HUES64 (cell line): ENCODE measurements around the gene ATP5PO.

Experiments used
- H3K27ac ChIP-seq: 2 replicates; pipeline ENCODE4 v1.7.0; 2013; ENCODE audit warnings: low read depth, low read length, inconsistent platforms
- H3K27me3 ChIP-seq: 2 replicates; pipeline ENCODE4 v1.6.1; 2013; ENCODE audit warnings: mild to moderate bottlenecking, low read length; ENCODE audit not compliant: insufficient read depth
- H3K36me3 ChIP-seq: 2 replicates; pipeline ENCODE4 v1.6.1; 2013; ENCODE audit warnings: mild to moderate bottlenecking, low read length; ENCODE audit not compliant: insufficient read depth
- H3K4me1 ChIP-seq: 2 replicates; pipeline ENCODE4 v1.6.1; 2013; ENCODE audit warnings: mild to moderate bottlenecking, low read length, moderate library complexity; ENCODE audit not compliant: insufficient read depth
- H3K4me3 ChIP-seq: 2 replicates; pipeline ENCODE4 v1.5.1; 2013; ENCODE audit warnings: mild to moderate bottlenecking, low read length, moderate library complexity
- H3K9ac ChIP-seq: 2 replicates; pipeline ENCODE4 v1.6.1; 2013; ENCODE audit warnings: mild to moderate bottlenecking, low read depth, low read length
- H3K9me3 ChIP-seq: 2 replicates; pipeline ENCODE4 v1.6.1; 2013; ENCODE audit warnings: low read depth, low read length; ENCODE audit not compliant: insufficient read depth
- WGBS: fragments of 150-250, 120-280 bp; methylation state at CpG from one replicate; pipeline ENCODE4 v1.1.7; 2013; ENCODE audit warnings: missing lambda C conversion rate; 5-methylcytosine and 5-hydroxymethylcytosine counted together

ATP5PO gene

DNA sequence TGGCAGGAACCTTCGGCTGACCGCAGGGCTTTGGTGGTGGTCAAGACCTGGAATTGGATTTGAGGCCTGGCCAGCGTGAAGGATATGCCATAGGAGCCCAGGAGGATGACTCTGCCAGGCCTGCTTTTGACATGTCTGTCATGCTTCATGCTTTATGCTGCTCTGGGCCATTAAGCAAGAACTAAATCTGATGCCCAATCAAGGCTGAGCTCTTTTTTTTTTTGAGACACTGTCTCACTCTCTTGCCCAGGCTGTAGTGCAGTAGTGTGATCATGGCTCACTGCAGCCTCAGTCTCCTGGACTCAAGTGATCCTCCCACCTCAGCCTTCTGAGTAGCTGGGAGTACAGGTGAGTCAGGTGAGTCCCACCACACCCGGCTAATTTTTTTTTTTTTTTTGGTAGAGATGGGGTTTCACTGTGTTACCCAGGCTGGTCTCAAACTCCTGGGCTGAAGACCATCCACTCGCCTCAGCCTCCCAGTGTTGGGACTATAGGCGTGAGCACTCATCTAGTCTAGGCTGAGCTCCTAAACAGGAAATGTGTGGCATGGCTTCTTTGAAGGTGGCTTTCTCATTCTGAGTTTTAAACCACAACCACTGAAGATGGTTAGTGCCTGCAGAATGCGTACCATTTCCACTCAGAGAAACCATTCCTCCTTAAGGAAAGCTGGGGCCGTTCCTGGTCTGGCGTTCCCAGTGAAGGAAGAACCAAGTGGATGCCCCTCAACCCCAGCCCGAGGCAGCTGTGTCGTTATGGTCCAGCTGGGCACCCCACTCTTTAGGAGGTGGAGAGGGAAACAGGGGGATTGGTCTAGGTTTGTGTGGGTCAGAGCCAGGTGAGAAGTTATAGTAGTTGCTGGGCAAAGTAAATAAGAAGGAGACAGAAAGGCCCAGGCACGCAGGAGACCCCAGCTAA, 34.2 kb upstream of the ATP5PO start:
- H3K4me1 ChIP-seq = peaks cover 22% of the 10 kb centered on the region
- no peaks in the 10 kb centered on the region for H3K9me3 ChIP-seq
- H3K27ac ChIP-seq = no peak overlapping the region
- no peak overlapping the region for H3K4me3 ChIP-seq
- H3K36me3 ChIP-seq = no peaks in the 10 kb centered on the region
- 95% methylated on average over 12 of the region's 12 CpGs for WGBS
- no peak overlapping the region for H3K9ac ChIP-seq
- no peaks in the 10 kb centered on the region for H3K27me3 ChIP-seq

DNA sequence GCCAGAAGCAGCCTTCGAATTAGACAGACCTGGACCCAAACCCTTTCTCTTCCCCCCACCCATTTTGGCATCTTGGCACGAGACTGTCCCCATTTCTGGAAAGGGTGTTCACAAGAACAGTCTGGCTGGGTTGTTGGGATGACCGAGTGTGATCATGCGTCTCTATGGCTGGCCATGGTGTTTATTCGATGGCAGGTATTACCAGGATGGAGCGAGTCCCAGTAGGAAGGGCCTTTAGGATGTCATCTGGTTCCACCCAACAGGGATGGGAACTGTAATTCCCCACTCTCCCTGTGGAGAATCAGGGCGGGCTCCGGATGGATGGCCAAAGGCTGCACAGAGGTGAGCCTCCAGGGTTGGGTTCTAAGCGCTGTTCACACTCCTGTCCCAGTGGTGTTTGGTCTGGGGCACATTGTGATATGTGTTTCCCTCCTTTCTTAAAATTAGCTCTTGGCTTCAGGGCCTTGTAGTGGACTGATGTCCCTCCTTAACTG, 33.4 kb upstream of the ATP5PO start:
- 0 out of 2 replicates have a peak, but pooled peaks cover 3% of the 10 kb centered on the region for H3K36me3 ChIP-seq
- no peaks in the 10 kb centered on the region; the same call in 1 of the 2 replicates for H3K9me3 ChIP-seq
- 90% methylated on average over 9 of the region's 9 CpGs for WGBS
- H3K4me1 ChIP-seq = peaks cover 22% of the 10 kb centered on the region
- H3K4me3 ChIP-seq = no peak overlapping the region
- H3K27ac ChIP-seq = peak overlapping the region; percentile 90
- no peaks in the 10 kb centered on the region for H3K27me3 ChIP-seq
- H3K9ac ChIP-seq = peak overlapping the region; percentile 77; the same call in 1 of the 2 replicates

DNA sequence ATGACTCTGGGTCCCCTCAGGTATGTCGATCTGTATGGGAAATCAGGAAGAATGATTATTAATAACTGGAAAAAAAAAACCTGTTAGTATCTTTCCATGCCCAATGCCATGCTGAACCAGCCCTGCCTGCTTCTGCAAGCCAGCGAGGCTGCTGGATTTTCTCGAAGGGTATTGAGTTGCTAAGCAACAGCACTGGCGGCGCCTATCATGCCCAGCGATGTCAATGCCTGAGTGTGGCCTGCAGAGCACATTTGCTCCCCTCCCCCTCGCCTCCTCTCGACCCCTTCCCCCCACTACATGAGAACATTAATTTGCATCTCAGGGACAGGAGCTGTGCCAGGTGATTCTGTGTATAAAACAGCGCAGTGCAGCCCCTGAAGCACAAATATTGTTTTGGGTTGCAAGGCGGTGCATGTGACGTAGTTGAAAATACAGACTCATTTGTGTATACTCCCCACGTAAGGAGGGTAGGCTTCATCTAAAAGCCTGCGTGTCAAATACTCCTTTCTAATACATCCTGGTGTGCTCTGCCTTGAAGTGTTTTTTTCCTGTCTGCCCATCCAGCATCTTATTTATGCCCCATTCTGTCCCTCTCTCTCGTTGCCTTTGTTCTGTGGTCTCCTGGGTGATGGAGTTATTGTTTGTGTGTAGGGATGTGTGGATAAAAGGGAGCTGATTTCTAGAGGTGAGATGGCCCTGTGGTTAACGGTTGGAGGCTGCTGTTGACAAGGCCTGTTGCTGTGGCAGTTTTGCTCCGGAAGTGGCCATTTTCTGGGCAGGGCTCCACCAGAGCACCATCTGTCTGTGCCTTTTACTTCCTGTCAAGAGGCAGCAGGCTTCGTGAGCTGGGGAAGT, 32.7 kb upstream of the ATP5PO start:
- H3K4me1 ChIP-seq = peaks cover 22% of the 10 kb centered on the region
- peak overlapping the region; percentile 45 for H3K4me3 ChIP-seq
- WGBS = 34% methylated on average over 17 of the region's 17 CpGs
- H3K27ac ChIP-seq = peak overlapping the region; percentile 90
- peaks cover 3% of the 10 kb centered on the region; the same call in 1 of the 2 replicates for H3K36me3 ChIP-seq
- H3K9me3 ChIP-seq = no peaks in the 10 kb centered on the region; the same call in 1 of the 2 replicates
- no peaks in the 10 kb centered on the region for H3K27me3 ChIP-seq
- H3K9ac ChIP-seq = peak overlapping the region; percentile 77

DNA sequence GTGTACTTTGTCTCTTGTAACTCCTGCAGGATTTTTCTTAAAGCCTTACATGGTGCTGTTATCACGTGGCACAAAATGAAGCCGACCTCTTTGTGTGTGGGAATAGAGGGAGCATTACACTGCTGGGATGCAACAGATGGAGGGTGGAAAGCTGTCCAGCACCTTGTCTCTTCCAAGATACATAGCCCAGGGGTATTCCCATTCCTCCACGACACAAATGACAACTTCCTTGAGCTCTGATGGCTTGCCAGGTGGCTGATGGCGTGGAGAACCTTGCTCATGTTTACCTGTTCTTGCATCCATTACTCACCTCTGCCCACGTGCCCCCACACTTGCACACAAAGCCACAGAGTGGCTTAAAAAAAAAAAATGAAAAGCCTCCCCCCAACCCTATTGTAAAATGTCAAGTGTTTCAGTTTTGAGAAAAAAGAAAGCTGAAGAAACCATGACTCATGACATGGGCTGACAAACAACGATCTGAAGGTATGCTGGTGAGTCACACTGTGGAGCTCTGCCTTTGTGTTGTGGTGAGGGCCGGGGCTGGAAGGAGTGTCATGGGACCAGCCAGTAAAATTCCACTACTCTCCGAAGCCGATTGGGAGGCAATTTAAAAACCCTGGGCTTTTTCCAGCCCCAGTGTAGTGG, 32.0 kb upstream of the ATP5PO start:
- peak overlapping the region; percentile 90 for H3K27ac ChIP-seq
- 35% methylated on average over 9 of the region's 9 CpGs for whole genome bisulfite sequencing
- H3K9me3 ChIP-seq = no peaks in the 10 kb centered on the region; the same call in 1 of the 2 replicates
- peaks cover 3% of the 10 kb centered on the region; the same call in 1 of the 2 replicates for H3K36me3 ChIP-seq
- peak overlapping the region; percentile 77 for H3K9ac ChIP-seq
- no peaks in the 10 kb centered on the region for H3K27me3 ChIP-seq
- peak overlapping the region; percentile 45 for H3K4me3 ChIP-seq
- H3K4me1 ChIP-seq = peaks cover 24% of the 10 kb centered on the region

DNA sequence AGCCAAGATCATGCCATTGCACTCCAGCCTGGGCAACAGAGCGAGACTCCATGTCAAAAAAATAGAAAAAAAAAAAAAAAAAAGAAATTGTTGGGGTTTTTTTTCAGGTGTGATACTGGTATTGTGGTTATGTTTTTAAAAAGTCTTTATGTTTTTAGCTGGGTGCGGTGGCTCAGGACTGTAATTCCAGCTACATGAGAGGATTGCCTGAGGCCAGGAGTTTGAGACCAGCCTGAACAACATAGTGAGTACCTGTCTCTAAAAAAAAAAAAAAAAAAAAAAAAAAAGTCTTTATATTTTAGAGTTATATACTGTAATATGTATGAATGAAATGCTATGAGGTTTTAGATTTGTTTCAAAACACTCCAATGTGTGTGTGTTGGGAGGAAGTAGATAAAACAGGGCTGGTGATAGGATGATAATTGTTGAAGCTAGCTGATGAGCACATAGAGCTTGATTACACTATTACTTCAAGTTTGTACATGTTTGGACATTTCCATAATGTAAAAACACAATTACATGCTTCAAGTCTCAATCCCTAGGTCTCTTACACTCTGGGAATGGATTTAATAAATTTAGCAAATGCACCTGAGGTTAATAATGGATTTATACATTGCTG, 30.2 kb upstream of the ATP5PO start:
- Histone ChIP-seq H3K9me3 (no peaks in the 10 kb centered on the region; the same call in 1 of the 2 replicates), H3K27ac (no peak overlapping the region), H3K4me3 (no peak overlapping the region), H3K36me3 (peaks cover 3% of the 10 kb centered on the region; the same call in 1 of the 2 replicates), H3K27me3 (no peaks in the 10 kb centered on the region), H3K4me1 (peaks cover 34% of the 10 kb centered on the region), H3K9ac (no peak overlapping the region)
- WGBS = 89% methylated on average over 2 of the region's 2 CpGs

DNA sequence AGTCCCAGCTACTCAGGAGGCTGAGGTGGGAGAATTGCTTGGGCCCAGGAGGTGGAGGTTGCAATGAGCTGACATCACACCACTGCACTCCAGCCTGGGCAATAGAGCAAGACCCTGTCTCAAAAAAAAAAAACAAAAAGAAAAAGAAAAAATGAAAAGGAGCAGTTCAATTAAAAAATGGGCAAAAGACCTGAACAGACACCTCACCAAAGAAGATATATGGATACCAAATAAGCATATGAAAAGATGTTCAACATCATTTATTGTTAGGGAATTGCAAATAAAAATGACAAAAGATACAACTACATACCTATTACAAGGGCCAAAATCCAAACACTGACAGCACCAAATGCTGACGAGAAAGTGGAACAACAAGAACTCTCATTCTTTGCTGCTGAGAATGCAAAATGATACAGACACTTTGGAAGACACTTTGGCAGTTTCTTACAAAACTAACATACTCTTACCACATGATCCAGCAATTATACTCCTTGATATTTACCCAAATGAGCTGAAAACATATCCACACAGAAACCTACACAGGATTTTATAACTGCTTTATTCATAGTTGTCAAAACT, 28.7 kb upstream of the ATP5PO start:
- Histone ChIP-seq H3K9ac (no peak overlapping the region), H3K4me1 (peaks cover 34% of the 10 kb centered on the region), H3K9me3 (no peaks in the 10 kb centered on the region; the same call in 1 of the 2 replicates), H3K27me3 (no peaks in the 10 kb centered on the region), H3K27ac (no peak overlapping the region), H3K4me3 (no peak overlapping the region), H3K36me3 (peaks cover 3% of the 10 kb centered on the region)
- 94% methylated on average over 1 of the region's 1 CpG for WGBS

DNA sequence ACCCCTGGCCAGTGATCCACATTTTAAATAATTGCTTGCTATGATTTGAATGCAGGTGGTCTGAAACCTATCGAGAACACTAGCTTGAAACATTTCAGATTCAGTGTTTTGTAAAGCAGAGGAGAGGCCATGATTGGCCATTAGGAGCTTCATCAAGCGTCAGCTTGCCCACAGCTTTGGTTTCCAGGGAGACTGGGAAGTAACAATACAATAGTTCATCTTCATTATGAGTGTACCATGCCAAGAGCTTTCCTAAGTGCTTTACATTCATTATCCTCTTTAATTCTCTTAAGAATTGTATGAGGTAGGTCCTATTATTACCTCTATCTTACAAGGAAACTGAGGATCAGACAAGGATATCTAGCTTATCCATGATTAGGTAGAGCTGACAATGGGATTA, 27.7 kb upstream of the ATP5PO start:
- Histone ChIP-seq H3K36me3 (peaks cover 3% of the 10 kb centered on the region), H3K27ac (no peak overlapping the region), H3K9me3 (no peaks in the 10 kb centered on the region; the same call in 1 of the 2 replicates), H3K4me3 (no peak overlapping the region), H3K4me1 (peaks cover 26% of the 10 kb centered on the region), H3K9ac (no peak overlapping the region), H3K27me3 (no peaks in the 10 kb centered on the region)
- 94% methylated on average over 2 of the region's 2 CpGs for WGBS

DNA sequence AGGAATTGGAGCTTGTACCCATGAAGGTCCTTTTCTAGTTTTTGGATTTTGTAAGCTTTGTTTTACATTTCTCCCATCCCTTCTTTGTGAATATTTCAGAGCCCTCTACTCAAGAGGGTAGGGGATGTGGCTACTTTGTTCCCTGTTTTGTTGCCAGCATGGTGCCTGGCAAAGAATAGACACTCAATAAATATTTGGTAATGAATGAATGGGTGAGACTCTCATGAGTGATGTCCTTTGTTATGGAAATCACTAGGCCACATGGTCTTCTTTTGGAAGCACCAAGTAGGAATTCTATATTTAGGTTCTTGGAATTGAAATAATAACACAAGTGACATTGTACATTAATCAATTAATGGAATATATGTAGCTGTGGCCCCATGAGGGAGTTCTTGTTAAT, 26.8 kb upstream of the ATP5PO start:
- no peaks in the 10 kb centered on the region for H3K27me3 ChIP-seq

DNA sequence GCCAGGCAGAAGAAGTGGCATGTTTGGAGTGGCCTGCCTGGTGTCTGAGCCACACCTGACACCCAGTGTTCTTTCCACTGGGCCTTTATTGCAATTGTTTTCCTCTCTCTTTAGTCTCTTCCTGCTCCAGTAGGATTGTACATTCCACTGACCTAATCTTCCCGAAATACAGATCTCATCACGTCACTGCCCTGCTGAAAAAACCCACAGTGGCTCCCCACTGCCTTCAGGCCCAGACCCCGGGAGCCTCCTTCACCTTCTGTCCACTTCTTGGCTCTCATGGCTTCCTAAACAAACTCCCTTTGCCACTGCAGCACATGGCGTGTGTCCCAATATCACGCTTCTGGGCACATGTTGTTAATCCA, 25.3 kb upstream of the ATP5PO start:
- WGBS = 92% methylated on average over 5 of the region's 5 CpGs
- Histone ChIP-seq H3K27me3 (no peaks in the 10 kb centered on the region), H3K4me3 (no peak overlapping the region), H3K9ac (no peak overlapping the region), H3K27ac (no peak overlapping the region), H3K9me3 (no peaks in the 10 kb centered on the region; the same call in 1 of the 2 replicates), H3K4me1 (peaks cover 17% of the 10 kb centered on the region), H3K36me3 (peaks cover 3% of the 10 kb centered on the region)

More for the DNA sequence above, 26.8 kb upstream of the ATP5PO start:
- Histone ChIP-seq H3K4me3 (no peak overlapping the region), H3K36me3 (peaks cover 3% of the 10 kb centered on the region), H3K9ac (no peak overlapping the region), H3K9me3 (no peaks in the 10 kb centered on the region; the same call in 1 of the 2 replicates), H3K27ac (no peak overlapping the region), H3K4me1 (peaks cover 21% of the 10 kb centered on the region)
